HCEC 1CT (cell line): ENCODE data around the gene RAB38.

ENCODE experiments used
- DNase-seq: peaks from one replicate; pipeline ENCODE4 v3.0.0-alpha.2; 2017

Gene RAB38

DNA sequence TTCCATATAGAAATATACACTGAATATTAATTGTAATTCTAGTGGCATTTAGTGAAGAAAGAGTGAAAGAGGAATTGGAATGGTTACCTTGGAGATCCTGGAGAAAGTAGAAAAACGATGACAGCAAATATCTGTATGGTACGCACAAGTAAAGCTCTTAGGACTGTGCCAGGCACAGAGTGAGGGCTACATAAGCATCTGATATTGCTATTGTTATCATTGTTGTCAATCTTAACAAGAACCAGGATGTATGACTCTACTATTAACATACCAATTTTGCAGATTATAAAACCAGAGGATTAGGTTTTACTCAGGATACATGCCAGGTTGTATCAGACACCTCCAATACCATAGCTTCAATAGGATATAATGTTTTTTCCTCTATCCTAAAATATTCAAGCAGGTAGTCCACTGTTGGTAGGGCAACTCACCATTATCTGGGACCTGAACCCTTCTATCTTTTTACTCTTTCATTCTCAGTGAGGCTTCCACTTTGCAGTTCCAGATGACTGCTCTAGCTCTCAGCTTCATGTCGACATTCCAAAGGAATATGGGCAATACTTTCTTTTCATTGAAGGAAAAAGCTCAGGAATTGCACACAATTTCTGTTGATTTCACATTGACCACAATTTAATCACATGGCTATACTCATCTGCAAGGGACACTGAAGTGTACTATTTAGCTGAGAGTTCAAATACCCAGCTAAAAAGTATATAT lies 73.2 kb downstream of the RAB38 start:
- DNase-seq: no peak

DNA sequence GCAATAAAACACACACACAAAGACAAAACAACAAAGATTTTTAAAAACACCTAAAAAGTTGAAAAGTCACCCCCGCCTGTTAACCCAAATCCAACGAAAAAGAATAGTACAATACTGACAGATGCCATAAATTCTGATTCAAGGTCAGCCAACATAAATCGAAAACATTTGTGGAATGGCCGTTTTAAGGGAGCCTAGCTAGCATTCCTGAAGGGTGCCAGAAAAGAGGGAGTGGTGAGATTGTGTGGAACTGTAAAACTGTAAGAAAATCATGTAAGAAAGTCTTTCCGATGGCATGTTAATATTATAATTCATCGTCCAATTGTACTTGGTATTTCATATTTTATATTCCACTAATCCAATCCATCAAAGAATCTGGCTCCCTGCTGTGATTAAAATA lies 75.1 kb downstream of the RAB38 start:
- DNase-seq: no peak

DNA sequence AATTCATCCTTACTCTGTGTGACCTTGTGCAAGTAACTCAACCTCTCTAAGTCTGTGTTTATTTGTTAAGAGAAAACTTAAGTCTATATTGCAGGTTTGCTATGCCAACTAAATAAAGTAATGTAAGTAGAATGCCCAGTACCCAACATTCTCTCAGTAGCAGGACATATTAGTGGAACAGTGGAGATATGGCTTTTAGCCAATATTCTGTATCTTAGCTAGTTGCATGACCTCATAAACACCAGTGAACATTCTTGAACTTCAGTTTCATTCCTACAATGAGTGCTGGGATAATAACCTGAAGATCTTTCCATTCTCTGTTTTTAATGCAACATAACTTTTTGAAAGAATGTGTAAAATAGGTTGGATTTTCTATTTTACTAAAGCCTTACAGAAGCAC lies 77.0 kb downstream of the RAB38 start:
- no peak for DNase-seq

- DNase-seq: no peak
Observed at GRCh38 chr11:88089134-88089533, 86.1 kb downstream of the RAB38 start.

- DNase-seq: no peak
Observed at GRCh38 chr11:88087337-88087736, 87.9 kb downstream of the RAB38 start.

DNA sequence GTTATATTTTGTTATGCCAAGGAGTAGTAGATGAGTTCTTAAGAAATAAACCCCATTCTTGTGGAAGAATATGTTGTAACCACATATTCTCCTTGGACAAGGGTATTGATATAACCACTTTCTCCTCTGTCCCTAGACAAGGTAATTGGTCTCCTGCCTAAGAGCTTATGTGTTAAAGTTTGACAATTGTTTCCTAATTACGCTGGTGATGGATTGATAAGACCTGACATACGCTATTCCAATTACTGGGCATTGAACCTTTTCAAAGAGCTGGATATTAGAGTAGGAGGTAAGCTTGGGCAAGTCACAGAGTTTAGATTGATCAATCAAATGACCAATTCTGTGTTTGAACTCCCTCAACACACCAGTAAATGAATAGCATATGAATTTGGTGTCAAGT lies 88.9 kb downstream of the RAB38 start:
- DNase-seq: no peak

- DNase-seq: no peak
Observed at GRCh38 chr11:88070437-88070836, 104.8 kb downstream of the RAB38 start.

GRCh38 chr11:88068848-88069554 lies 106.2 kb downstream of the RAB38 start:
- DNase-seq: no peak

GRCh38 chr11:88066090-88066489 lies 109.2 kb downstream of the RAB38 start:
- DNase-seq: no peak

DNA sequence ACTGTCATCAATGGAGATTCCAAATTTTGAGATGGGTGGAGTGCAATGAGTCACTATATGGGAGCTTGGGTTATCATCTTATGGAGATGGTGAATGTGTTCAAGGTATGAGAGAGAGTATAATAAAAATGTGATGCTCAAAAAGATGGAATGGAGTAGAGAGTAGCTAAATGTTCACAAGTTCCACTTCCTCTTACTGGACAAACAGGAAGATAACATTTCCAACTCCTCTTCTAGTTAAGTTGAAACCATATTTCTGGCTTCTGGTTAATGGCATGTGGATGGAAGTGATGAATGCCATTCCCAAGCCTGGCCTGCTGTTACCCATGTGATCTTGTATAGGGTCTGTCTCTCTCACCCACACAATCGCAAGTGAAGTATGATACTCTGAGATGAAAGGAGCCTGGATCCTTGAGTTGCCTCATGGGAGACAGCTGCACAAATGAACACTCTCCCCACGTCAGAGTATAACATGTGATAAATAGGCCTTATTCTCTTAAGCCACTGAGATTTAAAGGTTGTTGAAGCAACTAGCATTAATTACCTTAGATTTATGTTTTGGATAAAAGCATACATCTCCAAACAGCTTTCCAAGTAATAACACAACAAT lies 111.0 kb downstream of the RAB38 start:
- no peak for DNase-seq
